Head of caudate nucleus (tissue), 42 donors: ENCODE measurements around the gene SLC29A4.
"Not testable (repeated sequence)": the region's sequence is repeated elsewhere in the genome, so short reads cannot be mapped to it uniquely, and the experiment has no call there.

Experiments
- DNase-seq, 42 donors: peaks; one replicate each; pipeline versions ENCODE4 v3.0.0 to v3.0.0-alpha.2; 2020 to 2021; ENCODE audit warnings: mixed read lengths in 7 of 42
- intact Hi-C: fragments of 100-400 bp; cut with DNase I; formaldehyde crosslinking; loops from one replicate; pipeline ENCODE4 v1.15.0; 2022

Gene SLC29A4

DNA sequence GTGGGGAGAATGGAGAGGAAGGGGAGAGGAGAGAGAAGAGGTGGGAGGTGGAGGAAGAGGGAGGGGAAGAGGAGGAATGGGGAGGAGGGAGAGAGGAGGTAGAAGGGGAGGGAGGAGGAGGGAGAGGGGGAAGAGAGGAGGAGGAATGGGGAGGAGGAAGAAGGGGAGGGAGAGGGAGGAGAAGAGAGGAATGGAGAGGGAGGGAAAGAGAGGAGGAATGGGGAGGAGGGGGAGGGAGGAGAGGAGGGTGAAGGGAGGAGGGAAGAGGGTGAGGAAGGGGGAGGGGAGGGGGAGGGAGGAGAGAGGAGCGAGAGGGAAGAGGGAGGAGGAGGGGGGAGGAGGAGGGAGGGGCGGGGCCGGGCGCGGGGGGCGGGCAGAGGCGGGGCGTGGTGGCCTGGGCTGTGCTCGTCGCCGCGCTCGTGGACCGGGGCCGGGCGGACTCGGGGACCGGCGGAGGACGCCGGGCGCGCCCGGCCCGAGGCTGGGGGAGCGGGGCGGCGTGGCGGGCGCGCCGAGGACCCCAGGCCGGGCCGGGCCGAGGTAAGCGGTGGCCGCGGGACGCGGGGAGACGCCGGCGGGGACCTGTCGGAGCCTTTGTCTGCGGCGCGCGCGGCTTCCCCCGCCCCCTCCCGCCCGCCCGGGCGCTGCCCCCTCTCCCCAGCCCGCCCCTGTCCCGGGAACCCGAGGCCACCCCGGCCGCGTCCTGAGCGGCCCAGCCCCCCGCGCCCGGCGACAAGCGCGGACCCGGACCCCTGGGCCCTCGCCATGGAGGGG is at the start of gene SLC29A4:
TSS of gene SLC29A4 (plus strand) at position 401 of the 774 bp plus-strand sequence. CDS start 4,874 bp downstream, outside the sequence.
- peak in 37 of 42 donors; percentile 30 to 80 (median 55) for DNase-seq
- intact Hi-C loops: no loop called here

DNA sequence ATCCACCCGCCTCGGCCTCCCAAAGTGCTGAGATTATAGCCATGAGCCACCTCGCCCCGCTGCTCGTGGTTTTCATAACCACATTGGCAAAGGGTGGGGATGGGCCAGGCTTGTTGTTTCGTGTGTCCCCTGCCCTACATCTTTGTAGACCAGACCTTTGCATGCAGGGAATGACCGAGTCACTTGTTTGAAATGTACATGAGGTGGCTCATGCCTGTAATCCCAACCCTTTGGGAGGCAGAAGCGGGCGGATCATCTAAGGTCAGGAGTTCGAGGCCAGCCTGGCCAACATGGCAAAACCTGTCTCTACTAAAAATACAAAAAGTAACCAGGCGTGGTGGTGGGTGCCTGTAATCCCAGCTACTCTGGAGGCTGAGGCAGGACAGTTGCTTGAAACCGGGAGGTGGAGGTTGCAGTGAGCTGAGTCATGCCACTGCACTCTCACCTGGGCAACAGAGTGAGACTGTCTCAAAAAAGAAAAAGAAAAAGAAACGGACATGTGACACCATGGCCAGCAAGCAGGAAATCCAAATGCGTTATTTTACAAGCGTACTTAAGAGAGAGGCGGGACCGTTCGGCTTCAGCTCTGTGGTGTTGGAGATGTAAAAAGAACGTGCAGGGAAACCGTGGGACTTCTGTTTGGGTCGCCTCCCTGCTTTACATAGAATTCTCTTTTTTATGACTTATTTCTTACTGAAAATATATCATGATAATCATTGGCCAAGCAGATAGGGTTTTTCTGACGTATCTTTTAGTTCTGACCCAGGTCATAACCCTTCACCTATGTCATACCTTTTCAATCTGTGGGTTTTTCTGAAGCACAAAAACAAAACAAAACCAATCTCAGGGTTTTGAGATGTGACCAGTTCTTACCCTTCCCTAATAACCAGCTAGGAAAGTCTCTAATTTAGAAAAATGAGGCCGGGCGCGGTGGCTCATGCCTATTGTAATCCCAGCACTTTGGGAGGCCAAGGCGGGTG is 47.6 kb upstream of the SLC29A4 start:
- DNase-seq: no peak
- intact Hi-C loops: loop anchor here (10.0 kb wide), 1 partner anchor 220 kb away; no protein-coding TSS in a partner anchor

DNA sequence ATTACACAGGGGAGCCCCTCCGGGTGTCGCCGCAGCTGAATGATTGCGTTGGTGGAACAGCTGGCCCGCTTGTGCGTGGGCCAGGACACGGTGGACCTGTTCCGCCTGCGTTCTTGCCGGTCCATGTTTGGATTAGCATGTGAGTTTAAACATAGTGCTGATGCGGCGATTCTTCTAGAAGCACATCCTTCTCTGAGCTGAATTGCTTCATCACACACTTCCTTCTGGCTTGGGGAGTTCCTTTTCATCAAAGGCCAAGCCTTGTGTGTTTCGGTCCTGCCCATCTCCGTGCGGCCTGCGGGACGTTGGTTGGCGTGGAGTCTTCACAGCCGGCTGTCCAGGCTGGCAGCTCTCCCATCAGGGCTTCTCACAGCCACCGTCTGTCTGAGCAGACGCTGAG is 45.5 kb upstream of the SLC29A4 start:
- intact Hi-C loops: loop anchor here (10.0 kb wide), 1 partner anchor 218 kb away; no protein-coding TSS in a partner anchor
- peak; percentile 45 to 88 (median 76) for DNase-seq

GRCh38 chr7:5238500-5238899 is 44.2 kb upstream of the SLC29A4 start:
- intact Hi-C loops: loop anchor here (10.0 kb wide), 1 partner anchor 216 kb away; no protein-coding TSS in a partner anchor
- no peak for DNase-seq

DNA sequence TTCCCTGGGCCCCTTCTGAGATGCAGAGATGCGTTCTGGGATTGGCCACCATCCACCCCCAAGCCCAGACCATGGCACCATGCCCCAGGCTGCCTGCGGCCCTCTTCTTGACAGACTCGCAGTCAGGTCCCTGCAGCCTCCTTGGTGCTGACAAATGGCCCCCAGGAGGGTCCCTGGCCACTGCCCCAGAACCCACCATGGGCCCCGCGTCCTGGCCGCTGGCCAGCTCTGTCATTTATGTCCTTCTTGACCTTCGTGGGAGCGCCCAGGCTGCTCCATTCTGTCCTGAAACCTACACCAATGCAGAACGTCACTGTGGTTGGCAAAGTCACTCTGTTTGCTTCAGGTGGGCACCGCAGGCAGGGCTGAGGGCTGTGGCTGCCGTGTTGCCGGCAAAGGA is 39.5 kb upstream of the SLC29A4 start:
- no peak for DNase-seq

GRCh38 chr7:5248201-5248885 is 34.4 kb upstream of the SLC29A4 start:
- DNase-seq: peak in 1 of 42 donors; percentile 32
- intact Hi-C loops: no loop called here

More for the DNA sequence above, 39.5 kb upstream of the SLC29A4 start:
- intact Hi-C loops: no loop called here

DNA sequence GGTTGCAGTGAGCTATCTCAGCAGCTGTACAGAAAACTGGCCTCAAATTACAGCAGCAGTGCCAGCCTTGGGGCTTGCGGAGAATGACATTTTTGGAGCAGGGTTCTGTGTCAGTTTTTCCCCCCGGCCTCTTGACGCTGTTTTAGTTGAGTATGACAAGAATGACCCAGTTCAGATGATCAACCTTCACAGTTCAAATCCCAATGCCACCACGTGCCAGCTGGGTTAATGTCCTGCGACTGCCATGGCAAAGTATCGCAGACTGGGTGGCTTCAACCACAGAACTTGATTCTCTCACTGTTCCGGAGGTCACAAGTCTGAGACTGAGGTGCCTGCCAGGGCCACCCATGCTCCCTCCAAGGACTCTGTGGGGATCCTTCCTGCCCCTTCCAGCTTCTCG is 32.0 kb upstream of the SLC29A4 start:
- DNase-seq, intact Hi-C loops: not testable (repeated sequence)

DNA sequence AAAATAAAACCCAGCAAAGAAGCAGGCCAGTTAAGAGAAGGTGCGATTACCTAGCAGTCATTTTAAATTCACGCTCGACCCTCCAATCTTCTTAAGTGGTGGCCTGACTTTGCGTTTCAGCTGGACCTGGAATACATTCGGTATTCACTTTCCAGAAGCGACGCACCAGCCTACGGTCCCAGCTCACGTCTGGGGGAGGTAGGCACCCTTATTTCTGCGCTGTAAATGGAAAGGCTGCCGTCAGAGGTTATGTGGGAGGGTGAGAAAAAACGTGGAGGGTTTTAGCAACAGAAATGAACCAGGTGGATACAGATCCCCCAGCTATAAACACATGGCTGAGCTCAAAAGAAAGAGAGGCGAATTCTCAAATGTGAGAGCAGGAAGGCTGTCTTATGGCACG is 29.2 kb upstream of the SLC29A4 start:
- intact Hi-C loops: not testable (repeated sequence)
- peak in 21 of 42 donors; percentile 30 to 73 (median 46) for DNase-seq

DNA sequence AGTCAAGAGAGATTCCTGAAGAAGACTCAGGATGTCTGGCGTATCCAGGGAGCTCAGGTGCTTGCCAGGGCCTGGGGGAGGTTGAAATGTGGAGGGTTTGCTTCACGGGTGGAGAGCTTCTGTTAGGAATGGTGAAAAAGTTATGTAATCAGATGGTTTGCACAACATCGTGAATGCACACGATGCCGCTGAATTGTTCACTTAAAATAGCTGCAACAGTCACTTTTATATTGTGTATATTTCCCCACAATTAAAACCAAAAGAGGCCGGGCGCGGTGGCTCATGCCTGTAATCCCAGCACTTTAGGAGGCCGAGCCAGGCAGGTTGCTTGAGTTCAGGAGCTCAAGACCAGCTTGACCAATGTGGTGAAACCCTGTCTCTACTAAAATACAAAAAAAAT is 28.4 kb upstream of the SLC29A4 start:
- intact Hi-C loops, DNase-seq: not testable (repeated sequence)

DNA sequence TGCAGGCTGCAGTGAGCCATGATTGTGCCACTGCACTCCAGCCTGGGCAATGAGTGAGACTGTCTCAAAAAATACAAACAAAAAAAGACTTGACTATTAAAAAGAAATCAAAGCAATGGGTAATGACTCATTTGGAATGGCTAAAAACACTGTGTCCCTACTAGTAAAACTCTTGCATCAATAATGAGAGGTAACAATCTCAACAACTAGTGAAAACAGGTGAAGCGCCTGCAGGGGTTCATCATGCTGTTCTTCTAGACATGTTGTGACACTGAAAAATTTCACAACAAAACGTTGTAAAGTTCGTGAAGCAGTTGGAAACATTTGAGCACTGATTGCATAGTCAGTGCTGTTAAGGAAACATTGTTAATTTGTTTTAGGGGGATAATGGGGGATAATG is 26.9 kb upstream of the SLC29A4 start:
- intact Hi-C loops: no loop called here
- no peak for DNase-seq

- intact Hi-C loops, DNase-seq: not testable (repeated sequence)
Measured at GRCh38 chr7:5260530-5261068, 22.1 kb upstream of the SLC29A4 start.

GRCh38 chr7:5263066-5263465 is 19.7 kb upstream of the SLC29A4 start:
- intact Hi-C loops, DNase-seq: not testable (repeated sequence)

- DNase-seq: no peak
- intact Hi-C loops: no loop called here
Measured at GRCh38 chr7:5265320-5266190, 17.2 kb upstream of the SLC29A4 start.

GRCh38 chr7:5266191-5267028 is 16.3 kb upstream of the SLC29A4 start:
- intact Hi-C loops: no loop called here
- DNase-seq: peak in 11 of 42 donors; percentile 13 to 68 (median 29)

DNA sequence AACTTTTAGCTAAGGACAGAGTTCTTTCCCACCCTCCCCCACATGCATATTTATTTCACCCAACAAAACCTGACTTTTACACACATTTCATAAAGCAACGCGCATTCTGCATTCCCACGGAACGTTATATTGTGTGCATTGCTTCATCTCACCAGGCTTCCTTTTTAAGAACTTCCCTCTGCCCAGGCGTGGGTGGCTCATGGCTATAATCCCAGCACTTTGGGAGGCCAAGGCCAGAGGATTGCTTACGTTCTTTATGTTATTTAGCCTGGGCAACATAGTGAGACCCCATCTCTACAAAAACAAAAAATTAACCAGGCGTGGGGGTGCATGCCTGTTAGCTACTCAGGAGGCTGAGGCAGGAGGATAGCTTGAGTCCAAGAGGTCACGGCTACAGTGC is 14.9 kb upstream of the SLC29A4 start:
- intact Hi-C loops, DNase-seq: not testable (repeated sequence)

DNA sequence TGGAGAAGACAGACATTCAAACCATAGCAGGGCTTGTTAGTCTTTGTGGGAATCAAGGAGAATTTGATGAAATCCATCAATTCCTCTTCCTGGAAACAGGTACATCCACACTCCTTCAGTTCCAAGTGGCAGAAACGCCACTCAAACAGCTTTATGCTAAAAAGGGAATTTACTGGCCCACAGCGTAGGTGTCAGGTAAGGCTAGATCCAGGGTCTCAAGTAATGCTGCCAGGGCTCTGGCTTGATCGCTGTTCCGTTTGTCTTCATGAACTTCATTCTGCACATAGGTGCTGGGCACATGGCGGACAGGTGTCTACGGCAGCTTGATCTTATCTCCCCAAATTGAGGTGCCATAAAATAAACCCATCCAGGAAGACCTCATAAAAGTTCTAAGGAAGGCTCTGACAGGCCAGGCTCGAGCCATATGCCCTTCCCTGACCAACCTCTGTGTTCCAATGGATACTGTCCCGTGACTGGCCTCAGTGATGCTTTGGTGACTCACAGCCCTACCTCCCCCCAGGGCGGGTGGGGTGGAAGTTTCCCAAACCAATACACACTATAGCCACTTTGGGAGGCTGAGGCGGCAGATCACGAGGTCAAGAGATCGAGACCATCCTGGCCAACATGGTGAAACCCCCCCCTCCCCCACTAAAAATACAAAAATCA is 12.6 kb upstream of the SLC29A4 start:
- DNase-seq, intact Hi-C loops: not testable (repeated sequence)
